GM23248 (cell line): ENCODE measurements around the gene SVEP1.

Experiments used
- EZH2 ChIP-seq: fragments of 200-600 bp; sonication (generic); IDR thresholded peaks from 2 replicates; pipeline ENCODE4 v1.6.1; 2018; ENCODE audit warnings: antibody characterized with exemption, mild to moderate bottlenecking; ENCODE audit not compliant: insufficient read depth, poor library complexity, severe bottlenecking
- EZH2phosphoT487 ChIP-seq: fragments of 200-600 bp; sonication (generic); IDR thresholded peaks from 2 replicates; pipeline ENCODE4 v1.6.1; 2018; ENCODE audit warnings: antibody characterized with exemption, moderate library complexity, mild to moderate bottlenecking, low read depth; ENCODE audit not compliant: insufficient read depth

- no peak for TF ChIP-seq EZH2
- no peak for TF ChIP-seq EZH2phosphoT487
Measured at GRCh38 chr9:110334183-110334582, 245.4 kb downstream of the SVEP1 start.
